IPS DF 6.9 (cell line): Measurements from ENCODE around the gene C2orf72.

Experiments
- DNase-seq: peaks from one replicate; pipeline ENCODE4 v3.0.0-alpha.2; 2013; ENCODE audit warnings: low read depth, low spot score
- H3K27ac ChIP-seq: one replicate; pipeline ENCODE4 v1.5.1; 2013; ENCODE audit warnings: low read length, control low read depth
- H3K27me3 ChIP-seq: 2 replicates; pipeline ENCODE4 v1.6.1; 2013; ENCODE audit warnings: mild to moderate bottlenecking, low read length; ENCODE audit not compliant: control insufficient read depth, insufficient read depth
- H3K36me3 ChIP-seq: 2 replicates; pipeline ENCODE4 v1.6.1; 2013; ENCODE audit warnings: low read length; ENCODE audit not compliant: control insufficient read depth, insufficient read depth
- H3K4me1 ChIP-seq: 2 replicates; pipeline ENCODE4 v1.6.1; 2013; ENCODE audit warnings: low read length; ENCODE audit not compliant: control insufficient read depth, insufficient read depth
- H3K4me3 ChIP-seq: 2 replicates; pipeline ENCODE4 v1.5.1; 2013; ENCODE audit warnings: mild to moderate bottlenecking, low read length
- H3K9me3 ChIP-seq: 2 replicates; pipeline ENCODE4 v1.6.1; 2013; ENCODE audit warnings: low read length, inconsistent platforms; ENCODE audit not compliant: control insufficient read depth, insufficient read depth
- WGBS: extraction: QIAGEN DNeasy Blood & Tissue Kit; methylation state at CpG from one replicate; pipeline ENCODE4 v1.1.7; 2013; ENCODE audit warnings: mixed read lengths, missing lambda C conversion rate; ENCODE audit not compliant: insufficient read length, insufficient coverage; 5-methylcytosine and 5-hydroxymethylcytosine counted together

The C2orf72 gene

GRCh38 chr2:231052494-231053451 lies 15.4 kb downstream of the C2orf72 start:
- peak; percentile 72 for DNase-seq
- H3K27ac ChIP-seq, result no peak overlapping the region
- peaks cover 4% of the 10 kb centered on the region; the same call in 1 of the 2 replicates for H3K27me3 ChIP-seq
- H3K36me3 ChIP-seq, result no peaks in the 10 kb centered on the region
- 0 out of 2 replicates have a peak, but pooled peaks cover 3% of the 10 kb centered on the region for H3K4me1 ChIP-seq
- no CpG with 5 or more reads among the region's 62 CpGs for WGBS
- H3K9me3 ChIP-seq, result no peaks in the 10 kb centered on the region
- peak overlapping the region; percentile 27; the same call in 1 of the 2 replicates for H3K4me3 ChIP-seq

- 0 out of 2 replicates have a peak, but pooled peaks cover 3% of the 10 kb centered on the region for H3K4me1 ChIP-seq
- DNase-seq, result no peak
- H3K9me3 ChIP-seq, result no peaks in the 10 kb centered on the region
- H3K4me3 ChIP-seq, result no peak overlapping the region
- 100% methylated on average over 1 of the region's 6 CpGs for WGBS
- no peak overlapping the region for H3K27ac ChIP-seq
- no peaks in the 10 kb centered on the region for H3K36me3 ChIP-seq
- peaks cover 4% of the 10 kb centered on the region; the same call in 1 of the 2 replicates for H3K27me3 ChIP-seq
Observed at GRCh38 chr2:231053846-231054245, 16.5 kb downstream of the C2orf72 start.

GRCh38 chr2:231056453-231057416 lies 19.4 kb downstream of the C2orf72 start, which contains the start of gene PSMD1:
Gene PSMD1 (plus strand): TSS chr2:231056867. CDS start chr2:231057026, 159 bp downstream.
- H3K36me3 ChIP-seq, result no peaks in the 10 kb centered on the region; the same call in 1 of the 2 replicates
- DNase-seq, result peak; percentile 92
- H3K4me1 ChIP-seq, result 0 out of 2 replicates have a peak, but pooled peaks cover 3% of the 10 kb centered on the region
- WGBS, result no CpG with 5 or more reads among the region's 73 CpGs
- peak within 1 kb of the TSS; percentile 82 for H3K4me3 ChIP-seq
- peaks cover 4% of the 10 kb centered on the region; the same call in 1 of the 2 replicates for H3K27me3 ChIP-seq
- H3K27ac ChIP-seq, result no peak within 1 kb of the TSS
- no peaks in the 10 kb centered on the region for H3K9me3 ChIP-seq

- H3K27me3 ChIP-seq, result no peaks in the 10 kb centered on the region
- DNase-seq, result no peak
- H3K9me3 ChIP-seq, result no peaks in the 10 kb centered on the region
- H3K4me3 ChIP-seq, result peak overlapping the region; percentile 82; the same call in 1 of the 2 replicates
- no peaks in the 10 kb centered on the region; the same call in 1 of the 2 replicates for H3K36me3 ChIP-seq
- no peak overlapping the region for H3K27ac ChIP-seq
- no peaks in the 10 kb centered on the region for H3K4me1 ChIP-seq
- WGBS, result no CpG with 5 or more reads among the region's 10 CpGs
Observed at GRCh38 chr2:231057590-231057989, 20.3 kb downstream of the C2orf72 start.

- no peaks in the 10 kb centered on the region for H3K9me3 ChIP-seq
- H3K4me3 ChIP-seq, result no peak overlapping the region
- H3K27ac ChIP-seq, result no peak overlapping the region
- no peaks in the 10 kb centered on the region for H3K27me3 ChIP-seq
- peaks cover 7% of the 10 kb centered on the region; the same call in 1 of the 2 replicates for H3K36me3 ChIP-seq
- no peak for DNase-seq
- 100% methylated on average over 1 of the region's 4 CpGs for WGBS
- H3K4me1 ChIP-seq, result no peaks in the 10 kb centered on the region
Observed at GRCh38 chr2:231058761-231059550, 21.6 kb downstream of the C2orf72 start.

GRCh38 chr2:231059756-231060155 lies 22.4 kb downstream of the C2orf72 start:
- Histone ChIP-seq H3K9me3 (no peaks in the 10 kb centered on the region), H3K27me3 (no peaks in the 10 kb centered on the region), H3K27ac (no peak overlapping the region), H3K4me3 (no peak overlapping the region), H3K36me3 (peaks cover 7% of the 10 kb centered on the region; the same call in 1 of the 2 replicates), H3K4me1 (no peaks in the 10 kb centered on the region)
- no CpG with 5 or more reads among the region's 2 CpGs for WGBS
- DNase-seq, result no peak

GRCh38 chr2:231062776-231063175 lies 25.5 kb downstream of the C2orf72 start:
- H3K4me1 ChIP-seq, result no peaks in the 10 kb centered on the region
- WGBS, result no CpG with 5 or more reads among the region's 3 CpGs
- H3K36me3 ChIP-seq, result peaks cover 10% of the 10 kb centered on the region; the same call in 1 of the 2 replicates
- no peak for DNase-seq
- H3K27ac ChIP-seq, result no peak overlapping the region
- H3K27me3 ChIP-seq, result no peaks in the 10 kb centered on the region
- no peaks in the 10 kb centered on the region for H3K9me3 ChIP-seq
- no peak overlapping the region for H3K4me3 ChIP-seq

- no peak overlapping the region for H3K4me3 ChIP-seq
Observed at GRCh38 chr2:231063347-231063746, 26.0 kb downstream of the C2orf72 start.

GRCh38 chr2:231065966-231066365 lies 28.6 kb downstream of the C2orf72 start:
- Histone ChIP-seq H3K4me3 (no peak overlapping the region), H3K9me3 (no peaks in the 10 kb centered on the region), H3K4me1 (no peaks in the 10 kb centered on the region), H3K36me3 (peaks cover 10% of the 10 kb centered on the region; the same call in 1 of the 2 replicates), H3K27me3 (no peaks in the 10 kb centered on the region), H3K27ac (no peak overlapping the region)
- no CpG with 5 or more reads among the region's 1 CpG for WGBS
- DNase-seq, result no peak

More at GRCh38 chr2:231063347-231063746, 26.0 kb downstream of the C2orf72 start:
- DNase-seq, result no peak
- H3K9me3 ChIP-seq, result no peaks in the 10 kb centered on the region
- no peaks in the 10 kb centered on the region for H3K4me1 ChIP-seq
- H3K27ac ChIP-seq, result no peak overlapping the region
- H3K36me3 ChIP-seq, result peaks cover 10% of the 10 kb centered on the region; the same call in 1 of the 2 replicates
- H3K27me3 ChIP-seq, result no peaks in the 10 kb centered on the region
- WGBS, result no CpG with 5 or more reads among the region's 1 CpG
